ENCODE measurements around the gene MED9.

DNA sequence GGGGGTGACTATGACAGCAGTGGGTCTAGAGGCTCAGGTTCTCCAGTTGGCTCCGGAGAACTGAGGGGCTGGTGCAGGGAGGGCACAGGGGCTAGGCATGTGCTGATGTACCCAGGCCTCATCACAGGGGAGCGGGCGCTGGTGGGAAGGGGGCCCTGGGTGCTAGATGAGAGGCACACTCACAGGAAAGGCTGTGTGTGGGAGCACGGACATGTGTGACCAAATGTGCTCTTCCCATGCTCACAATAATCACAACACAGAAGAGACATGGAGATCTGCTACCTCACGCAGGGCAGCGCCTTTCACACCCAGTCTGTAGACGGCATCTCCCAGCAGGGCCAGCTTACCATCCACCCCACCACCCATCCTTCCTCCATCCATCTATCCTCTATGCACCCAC, 36.8 kb downstream of the MED9 start:
- TF ChIP-seq, protein P1, sequence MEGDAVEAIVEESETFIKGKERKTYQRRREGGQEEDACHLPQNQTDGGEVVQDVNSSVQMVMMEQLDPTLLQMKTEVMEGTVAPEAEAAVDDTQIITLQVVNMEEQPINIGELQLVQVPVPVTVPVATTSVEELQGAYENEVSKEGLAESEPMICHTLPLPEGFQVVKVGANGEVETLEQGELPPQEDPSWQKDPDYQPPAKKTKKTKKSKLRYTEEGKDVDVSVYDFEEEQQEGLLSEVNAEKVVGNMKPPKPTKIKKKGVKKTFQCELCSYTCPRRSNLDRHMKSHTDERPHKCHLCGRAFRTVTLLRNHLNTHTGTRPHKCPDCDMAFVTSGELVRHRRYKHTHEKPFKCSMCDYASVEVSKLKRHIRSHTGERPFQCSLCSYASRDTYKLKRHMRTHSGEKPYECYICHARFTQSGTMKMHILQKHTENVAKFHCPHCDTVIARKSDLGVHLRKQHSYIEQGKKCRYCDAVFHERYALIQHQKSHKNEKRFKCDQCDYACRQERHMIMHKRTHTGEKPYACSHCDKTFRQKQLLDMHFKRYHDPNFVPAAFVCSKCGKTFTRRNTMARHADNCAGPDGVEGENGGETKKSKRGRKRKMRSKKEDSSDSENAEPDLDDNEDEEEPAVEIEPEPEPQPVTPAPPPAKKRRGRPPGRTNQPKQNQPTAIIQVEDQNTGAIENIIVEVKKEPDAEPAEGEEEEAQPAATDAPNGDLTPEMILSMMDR (IDR thresholded peaks at IDR 0.05), result no peak
- TF ChIP-seq POLR2A (IDR thresholded peaks at IDR 0.05), result no peak

Data from vagina (tissue), 2 donors.